GM12872 (cell line): ENCODE results near the gene S100A2.

Experiments used
- CTCF ChIP-seq: IDR thresholded peaks from 3 replicates; pipeline ENCODE4 v1.5.1; 2011; ENCODE audit warnings: low read depth, mild to moderate bottlenecking, low read length, moderate library complexity; ENCODE audit not compliant: insufficient read depth

Gene S100A2

DNA sequence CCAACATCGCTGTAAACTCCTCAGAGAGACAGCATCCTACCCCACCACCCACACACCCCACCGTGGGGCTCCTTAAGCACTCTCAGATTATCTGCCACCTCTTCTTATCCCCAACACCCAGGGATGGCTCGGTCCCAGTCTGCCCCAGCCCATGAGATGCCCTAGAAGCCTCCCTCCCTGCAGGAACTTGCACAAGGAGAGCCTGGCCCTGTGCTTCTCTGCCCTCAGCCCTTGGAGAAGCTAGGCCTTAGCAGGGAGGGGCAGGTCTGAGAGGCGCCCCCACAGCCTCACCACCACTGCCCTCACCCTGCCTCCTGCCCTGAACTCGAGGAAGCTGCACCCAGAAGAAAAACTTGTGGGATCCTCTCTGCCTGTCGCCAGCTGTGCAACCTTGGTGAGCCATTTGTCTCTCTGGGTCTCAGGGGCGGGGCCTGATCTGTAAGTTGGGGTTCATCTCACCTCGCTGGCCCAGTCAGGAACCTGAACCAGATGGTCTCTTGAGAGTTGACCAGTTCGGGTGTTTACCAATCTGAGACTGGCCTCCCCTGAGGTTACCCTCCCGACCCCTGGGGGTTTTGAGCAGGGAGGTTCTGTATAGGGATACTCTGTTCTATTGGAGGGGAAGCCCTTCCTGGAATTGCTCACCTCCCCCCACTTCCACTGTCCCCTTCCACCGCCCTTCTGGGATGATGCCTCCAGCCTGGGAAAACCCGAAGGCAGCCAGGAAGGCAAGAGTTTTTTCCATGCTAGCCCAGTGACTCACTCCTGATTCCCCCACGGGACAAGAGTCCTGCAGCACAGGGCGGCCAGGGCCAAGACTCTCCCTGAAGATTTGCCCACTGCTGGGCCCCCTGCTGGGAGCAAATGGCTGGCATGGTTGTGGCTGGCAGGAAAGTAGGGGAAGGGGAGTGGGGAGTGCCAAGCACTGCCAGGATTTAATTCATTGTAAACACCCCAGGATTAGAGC lies 16.6 kb downstream of the S100A2 start, which contains the start of gene S100A3:
TSS of gene S100A3 (minus strand) at position 537 of the 967 bp plus-strand sequence. CDS start 773 bp downstream, outside the sequence.
- no peak for TF ChIP-seq CTCF

GRCh38 chr1:153547560-153548551 lies 17.8 kb downstream of the S100A2 start:
- no peak for TF ChIP-seq CTCF

GRCh38 chr1:153546796-153547559 lies 18.7 kb downstream of the S100A2 start:
- TF ChIP-seq CTCF, result no peak

GRCh38 chr1:153546371-153546770 lies 19.3 kb downstream of the S100A2 start:
- no peak for TF ChIP-seq CTCF

GRCh38 chr1:153545067-153546055 lies 20.3 kb downstream of the S100A2 start, which contains the start of gene S100A4:
Gene S100A4 (minus strand): TSS chr1:153545806. CDS start chr1:153544794, 1,012 bp downstream.
- no peak for TF ChIP-seq CTCF

DNA sequence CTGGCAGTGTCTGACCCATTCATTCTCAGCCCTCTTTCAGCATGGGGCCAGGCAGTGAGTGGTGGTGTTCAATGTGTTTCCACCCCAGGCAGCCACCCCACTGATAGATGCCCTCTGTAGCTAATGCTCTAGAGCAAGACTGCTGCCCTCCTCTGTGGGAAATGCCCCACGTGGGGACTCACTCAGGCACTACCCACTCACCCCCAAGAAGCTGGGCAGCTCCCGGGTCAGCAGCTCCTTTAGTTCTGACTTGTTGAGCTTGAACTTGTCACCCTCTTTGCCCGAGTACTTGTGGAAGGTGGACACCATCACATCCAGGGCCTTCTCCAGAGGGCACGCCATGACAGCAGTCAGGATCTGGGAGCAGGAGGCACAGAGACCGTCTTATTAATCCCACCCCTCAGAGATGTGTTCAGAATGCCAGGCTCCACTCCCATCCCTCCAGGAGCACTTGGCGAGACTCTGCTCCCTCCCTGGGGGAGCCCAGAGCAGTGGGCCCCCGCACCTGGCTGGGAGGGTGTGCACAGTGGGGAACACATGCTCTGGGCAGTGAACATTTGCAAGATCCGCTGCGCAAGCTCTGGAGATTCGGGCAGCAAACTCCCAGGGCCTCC lies 21.1 kb downstream of the S100A2 start:
- TF ChIP-seq CTCF, result no peak
